MCF 10A (cell line): Measurements from ENCODE around the gene SEPTIN1. TPM values are rescaled to one million over a fixed set of nuclear protein-coding genes. Genes with fewer than 3 reads are reported as not detected.
"Not testable (repeated sequence)": the region's sequence is repeated elsewhere in the genome, so short reads cannot be mapped to it uniquely, and the experiment has no call there.

Experiments
- BruUV-seq: library from RNA; stranded (reverse); fragments of 400-500 nt; replicated peaks from 2 replicates; lab custom pipeline; 2021; lab: Mats Ljungman, UMichigan
- CTCF ChIA-PET: fragments of 300-600 bp; sonication (Branson Sonifier 250); formaldehyde crosslinking; extraction: SDS; loops from one replicate; lab custom pipeline; 2021; ENCODE audit warnings: antibody characterized with exemption, inconsistent platforms; lab: Yijun Ruan, JAX
- POLR2A ChIA-PET: fragments of 300-600, 350-650 bp; sonication (Branson Sonifier 250); formaldehyde crosslinking; extraction: SDS; loops from one replicate; lab custom pipeline; 2020; ENCODE audit warnings: antibody characterized with exemption, inconsistent platforms; lab: Yijun Ruan, JAX
- DNase-seq: peaks from one replicate; pipeline ENCODE4 v3.0.0-alpha.2; 2018; ENCODE audit not compliant: unreplicated experiment
- H3K27ac Mint-ChIP-seq: one replicate; pipeline ENCODE4 v1.8.0; 2022; ENCODE audit warnings: mild to moderate bottlenecking, low read depth, mixed read lengths; ENCODE audit not compliant: unreplicated experiment
- H3K27me3 Mint-ChIP-seq: one replicate; pipeline ENCODE4 v1.8.0; 2022; ENCODE audit warnings: mixed read lengths; ENCODE audit not compliant: insufficient read depth, unreplicated experiment
- H3K36me3 Mint-ChIP-seq: one replicate; pipeline ENCODE4 v1.8.0; 2022; ENCODE audit warnings: mild to moderate bottlenecking, moderate library complexity, mixed read lengths; ENCODE audit not compliant: insufficient read depth, unreplicated experiment
- H3K4me1 Mint-ChIP-seq: one replicate; pipeline ENCODE4 v1.8.0; 2022; ENCODE audit warnings: mixed read lengths; ENCODE audit not compliant: insufficient read depth, unreplicated experiment
- H3K4me3 Mint-ChIP-seq: one replicate; pipeline ENCODE4 v1.8.0; 2022; ENCODE audit warnings: mild to moderate bottlenecking, moderate library complexity, mixed read lengths; ENCODE audit not compliant: unreplicated experiment
- H3K9me3 Mint-ChIP-seq: one replicate; pipeline ENCODE4 v1.8.0; 2022; ENCODE audit warnings: mixed read lengths; ENCODE audit not compliant: unreplicated experiment
- CTCF ChIP-seq: fragments of 200-600 bp; IDR thresholded peaks from one replicate; pipeline ENCODE4 v1.8.0; 2022; ENCODE audit warnings: antibody characterized with exemption, mild to moderate bottlenecking; ENCODE audit not compliant: unreplicated experiment
- intact Hi-C: fragments of 100-400 bp; cut with micrococcal nuclease; formaldehyde crosslinking; loops from 2 replicates; pipeline ENCODE4 v1.14.1; 2022
- total RNA-seq: library from RNA; stranded (reverse); gene quantifications from 2 replicates; pipeline ENCODE4 v1.2.3, GENCODE V29; 2022

The SEPTIN1 gene
- total RNA-seq, 1 experiment from 2014 or later, result 1.7 TPM

- no peak overlapping the region for H3K27ac Mint-ChIP-seq
- BruUV-seq, result no TSS peak
- CTCF ChIA-PET, result interaction anchor here (0.7 kb wide), 1 partner anchor 268 kb away, joined by 3 read pairs; no protein-coding TSS in a partner anchor
- peaks cover 16% of the 10 kb centered on the region for H3K4me1 Mint-ChIP-seq
- peaks cover 29% of the 10 kb centered on the region for H3K36me3 Mint-ChIP-seq
- H3K4me3 Mint-ChIP-seq, result no peak overlapping the region
- intact Hi-C loops, result no loop called here
- H3K9me3 Mint-ChIP-seq, result no peaks in the 10 kb centered on the region
- no peaks in the 10 kb centered on the region for H3K27me3 Mint-ChIP-seq
- POLR2A ChIA-PET, result no interaction called here
- no peak for TF ChIP-seq CTCF
- DNase-seq, result no peak
Measured at GRCh38 chr16:30348113-30348512, 34.2 kb downstream of the SEPTIN1 start.

- Mint-ChIP-seq H3K4me1 (no peaks in the 10 kb centered on the region), H3K27me3 (no peaks in the 10 kb centered on the region), H3K27ac (no peak overlapping the region), H3K4me3 (no peak overlapping the region), H3K9me3 (no peaks in the 10 kb centered on the region), H3K36me3 (peaks cover 12% of the 10 kb centered on the region)
- ChIA-PET POLR2A (interaction anchor here (0.8 to 3.0 kb wide), 3 partner anchors 8 to 24 kb away, joined by 4 to 12 read pairs (median 4); partner anchors contain the start of genes CD2BP2 and TBC1D10B), CTCF (no interaction called here)
- TF ChIP-seq CTCF, result no peak
- DNase-seq, result no peak
- intact Hi-C loops, result no loop called here
- BruUV-seq, result no TSS peak
Measured at GRCh38 chr16:30346286-30346685, 36.1 kb downstream of the SEPTIN1 start.

GRCh38 chr16:30343491-30343820 lies 38.9 kb downstream of the SEPTIN1 start:
- H3K36me3 Mint-ChIP-seq, H3K27ac Mint-ChIP-seq, H3K4me1 Mint-ChIP-seq, CTCF ChIA-PET, BruUV-seq, H3K27me3 Mint-ChIP-seq, intact Hi-C loops, H3K9me3 Mint-ChIP-seq, DNase-seq, H3K4me3 Mint-ChIP-seq, POLR2A ChIA-PET: not testable (repeated sequence)

GRCh38 chr16:30342751-30343490 lies 39.4 kb downstream of the SEPTIN1 start:
- TF ChIP-seq CTCF, result no peak
- no peak for DNase-seq

GRCh38 chr16:30341971-30342370 lies 40.4 kb downstream of the SEPTIN1 start:
- BruUV-seq, DNase-seq, H3K9me3 Mint-ChIP-seq, H3K4me3 Mint-ChIP-seq, H3K4me1 Mint-ChIP-seq, H3K36me3 Mint-ChIP-seq, H3K27ac Mint-ChIP-seq, intact Hi-C loops, H3K27me3 Mint-ChIP-seq: not testable (repeated sequence)
- ChIA-PET CTCF (interaction anchor here (0.7 kb wide), 1 partner anchor 676 kb away, joined by 3 read pairs; no protein-coding TSS in a partner anchor), POLR2A (interaction anchor here (0.7 kb wide), 1 partner anchor 148 kb away, joined by 3 read pairs; no protein-coding TSS in a partner anchor)

More at GRCh38 chr16:30342751-30343490, 39.4 kb downstream of the SEPTIN1 start:
- POLR2A ChIA-PET, result no interaction called here
- H3K4me1 Mint-ChIP-seq, result no peaks in the 10 kb centered on the region
- BruUV-seq, result no TSS peak
- CTCF ChIA-PET, result no interaction called here
- H3K36me3 Mint-ChIP-seq, result no peaks in the 10 kb centered on the region
- H3K27ac Mint-ChIP-seq, result no peak overlapping the region
- no peaks in the 10 kb centered on the region for H3K9me3 Mint-ChIP-seq
- intact Hi-C loops, result no loop called here
- no peak overlapping the region for H3K4me3 Mint-ChIP-seq
- H3K27me3 Mint-ChIP-seq, result no peaks in the 10 kb centered on the region
